NCI-H2029 treated with DMSO at 0.1 percent for 48 hours (cell line): Measurements from ENCODE around the gene RNF4.
"Not testable (repeated sequence)": the region's sequence is repeated elsewhere in the genome, so short reads cannot be mapped to it uniquely, and the experiment has no call there.

Source experiments
- DNase-seq: peaks from one replicate; lab custom pipeline; 2025; lab: John Stamatoyannopoulos, UW

The RNF4 gene, protein sequence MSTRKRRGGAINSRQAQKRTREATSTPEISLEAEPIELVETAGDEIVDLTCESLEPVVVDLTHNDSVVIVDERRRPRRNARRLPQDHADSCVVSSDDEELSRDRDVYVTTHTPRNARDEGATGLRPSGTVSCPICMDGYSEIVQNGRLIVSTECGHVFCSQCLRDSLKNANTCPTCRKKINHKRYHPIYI

DNA sequence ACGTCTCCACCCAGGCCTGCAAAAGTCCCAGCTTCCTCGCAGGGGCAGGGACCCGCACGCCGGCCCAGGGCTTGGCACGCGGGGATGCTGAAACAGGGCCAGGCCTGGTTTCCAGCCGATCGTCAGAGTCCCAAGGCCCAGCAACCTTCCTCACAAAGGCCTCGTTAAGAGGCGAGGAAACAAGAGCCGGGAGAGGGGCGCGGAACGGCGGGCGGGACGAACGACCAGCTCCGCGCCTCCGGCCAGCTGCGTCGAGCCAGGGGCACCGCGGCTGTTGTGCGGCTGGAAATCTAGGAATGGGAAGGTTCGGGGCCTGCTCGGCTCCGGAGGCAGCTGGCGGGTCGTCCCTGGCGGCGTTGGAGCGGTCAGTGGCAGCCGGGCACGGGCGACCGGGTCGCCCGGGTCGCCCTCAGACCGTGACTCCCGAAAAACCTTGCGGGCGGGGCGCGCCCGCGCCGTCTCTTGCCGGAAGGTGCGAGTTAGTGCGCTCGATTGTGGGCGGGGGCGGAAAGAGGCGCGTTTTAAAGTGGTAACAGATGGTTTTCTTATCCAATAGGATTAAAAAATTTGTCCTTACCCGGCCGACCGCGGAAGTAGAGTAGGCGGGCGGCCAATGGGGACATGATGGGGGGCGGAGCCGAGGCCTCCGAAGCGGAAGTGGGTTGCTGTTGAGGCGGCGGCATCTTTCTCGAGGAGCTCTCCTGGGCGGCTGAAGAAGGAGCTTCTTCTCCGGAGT is at the start of gene RNF4:
Gene RNF4 (plus strand): TSS at position 651 of the 736 bp plus-strand sequence. CDS start 21,388 bp downstream, outside the sequence.
- peak; percentile 80 for DNase-seq

DNA sequence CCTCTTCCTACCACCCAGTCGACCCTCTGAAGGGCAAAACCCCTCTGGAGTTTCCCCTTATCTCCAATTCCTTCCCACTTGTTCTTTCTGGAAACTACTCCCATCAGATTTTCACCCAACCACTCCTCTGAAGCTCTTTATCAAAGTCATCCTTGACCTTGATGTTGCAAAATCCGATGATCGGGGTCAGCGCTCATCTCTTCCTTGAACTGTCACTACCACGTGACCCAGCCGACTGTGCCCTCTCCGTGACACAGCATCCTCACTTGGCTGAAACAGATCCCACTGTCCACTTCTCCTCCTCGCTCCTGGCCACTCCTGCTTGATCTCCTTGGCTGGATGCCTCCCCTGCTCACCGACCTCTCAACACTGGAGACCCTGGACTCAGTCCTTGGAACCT is 49.1 kb upstream of the RNF4 start:
- DNase-seq = no peak

DNA sequence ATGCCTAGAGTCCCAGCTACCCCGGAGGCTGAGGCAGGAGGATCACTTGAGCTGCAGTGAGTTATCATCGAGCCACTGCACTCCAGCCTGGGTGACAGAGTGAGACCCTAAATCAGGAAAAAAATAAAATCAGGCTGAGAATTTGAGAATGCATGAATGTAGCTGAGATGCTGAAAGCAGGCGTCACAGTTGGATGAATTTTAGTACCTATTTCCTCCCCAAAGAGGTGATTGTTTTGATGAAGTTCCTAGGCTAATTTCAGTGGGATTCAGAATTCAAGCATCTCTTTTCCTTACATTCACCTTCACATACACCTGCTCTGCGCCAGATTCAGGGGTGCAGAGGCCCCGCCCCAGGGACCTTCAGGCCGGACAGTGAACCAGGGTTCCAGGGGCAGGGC is 47.0 kb upstream of the RNF4 start:
- DNase-seq = no peak

DNA sequence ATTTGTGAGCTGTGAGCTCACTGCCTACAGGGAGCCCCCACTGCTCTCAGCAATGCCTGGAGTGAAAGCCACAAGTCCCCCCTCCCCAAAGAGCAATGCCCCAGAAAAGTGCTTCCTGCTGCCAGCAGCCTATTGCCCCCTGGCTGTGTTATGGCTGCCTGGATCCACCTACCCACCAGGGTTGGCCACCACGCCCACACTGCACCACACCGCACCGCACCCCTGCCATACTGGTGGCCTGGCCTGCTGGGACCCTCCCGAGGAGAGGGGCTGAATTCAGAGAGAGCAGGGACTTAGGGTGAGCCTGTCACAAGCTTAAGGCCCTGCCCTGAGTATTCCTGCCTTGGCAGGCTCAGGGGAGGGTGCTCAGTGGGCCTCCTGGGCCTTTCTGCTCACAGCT is 45.8 kb upstream of the RNF4 start:
- no peak for DNase-seq

DNA sequence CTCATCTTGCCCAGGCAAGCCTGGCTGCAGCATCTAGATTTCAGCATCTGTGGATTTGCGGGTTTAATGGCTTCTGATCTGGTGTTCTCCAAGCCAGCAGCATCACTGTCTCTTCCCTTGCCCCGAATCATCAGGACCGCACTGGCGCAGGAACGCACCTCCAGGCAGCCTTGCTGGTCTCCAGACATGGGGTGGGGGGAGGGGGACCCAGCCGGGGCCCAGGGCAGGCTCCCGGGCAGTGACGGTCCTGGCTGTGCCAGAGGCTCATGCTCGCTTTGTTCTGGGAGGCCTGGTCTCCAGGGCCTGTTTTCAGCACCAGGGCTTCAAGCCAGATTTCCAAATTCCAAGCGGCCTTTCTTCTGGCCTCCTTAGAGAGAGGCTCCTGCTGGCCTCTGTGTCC is 45.2 kb upstream of the RNF4 start:
- DNase-seq = no peak

DNA sequence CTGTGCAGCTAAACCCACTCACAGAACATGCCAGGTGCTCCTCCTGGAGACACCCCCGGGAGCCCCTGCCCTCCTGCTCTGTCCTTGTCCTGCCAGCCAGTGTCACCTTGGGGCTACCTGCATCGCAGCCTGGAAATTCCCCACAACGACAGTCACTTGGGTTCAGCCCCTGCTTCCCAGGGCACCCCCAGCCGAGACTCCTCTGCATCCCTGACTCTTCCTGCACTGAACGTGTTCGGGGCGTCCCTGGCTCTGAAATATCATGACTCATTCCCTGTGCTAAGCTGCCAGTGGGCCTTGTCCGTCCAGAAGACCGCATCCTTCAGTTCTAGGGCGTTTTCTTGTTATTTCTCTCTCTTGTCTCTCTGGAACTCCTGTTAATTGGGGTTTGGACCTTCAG is 44.3 kb upstream of the RNF4 start:
- DNase-seq = no peak

DNA sequence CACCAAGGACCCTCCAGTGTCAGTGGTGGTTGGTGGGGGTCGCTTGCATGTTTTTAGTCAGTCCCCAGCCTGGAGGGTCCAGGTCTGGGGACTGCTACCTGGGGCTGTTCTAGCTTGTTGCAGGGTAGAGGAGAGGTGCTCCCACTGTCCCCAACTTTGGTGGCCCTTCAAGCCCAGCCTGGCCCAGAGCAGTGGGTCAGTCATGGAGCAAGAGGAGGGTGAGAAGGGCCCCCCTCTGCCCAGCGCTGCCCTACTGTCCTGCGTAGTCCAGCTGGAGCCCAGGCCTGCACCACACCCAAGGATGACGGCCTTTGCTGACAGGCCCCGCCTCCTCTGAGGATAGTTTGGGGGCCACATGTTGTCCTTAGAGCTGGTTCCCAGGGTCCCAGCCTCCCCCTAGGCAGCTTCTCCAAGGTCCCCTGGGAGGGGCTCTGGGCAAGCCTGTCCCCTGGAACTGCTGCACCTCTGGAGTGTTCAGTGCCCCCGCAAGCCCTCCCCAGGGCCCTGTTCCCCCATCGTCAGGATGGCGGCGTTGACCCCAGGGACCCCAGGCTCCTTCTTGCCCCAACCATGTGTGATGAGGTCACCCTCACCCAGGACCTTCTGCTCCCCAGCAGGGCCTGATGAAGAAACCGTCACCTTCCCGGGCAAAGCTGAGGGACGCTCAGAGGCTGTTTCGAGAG is 43.4 kb upstream of the RNF4 start:
- no peak for DNase-seq

DNA sequence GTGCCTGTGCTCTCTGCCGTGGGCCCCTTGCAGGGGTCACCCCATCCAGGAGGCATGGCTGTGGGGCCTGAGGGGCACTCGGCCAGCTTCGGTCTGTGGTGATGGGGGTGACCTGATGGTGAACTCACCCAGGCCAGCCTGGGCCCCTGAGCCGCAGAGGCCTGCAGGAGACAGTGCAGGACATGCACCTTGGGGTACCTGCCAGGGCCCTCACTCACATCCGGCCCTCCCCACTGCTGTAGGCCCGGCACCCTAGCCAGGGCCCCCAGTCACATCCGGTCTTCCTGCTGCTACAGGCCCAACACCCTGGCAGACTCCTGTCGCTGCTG is 42.9 kb upstream of the RNF4 start:
- no peak for DNase-seq

DNA sequence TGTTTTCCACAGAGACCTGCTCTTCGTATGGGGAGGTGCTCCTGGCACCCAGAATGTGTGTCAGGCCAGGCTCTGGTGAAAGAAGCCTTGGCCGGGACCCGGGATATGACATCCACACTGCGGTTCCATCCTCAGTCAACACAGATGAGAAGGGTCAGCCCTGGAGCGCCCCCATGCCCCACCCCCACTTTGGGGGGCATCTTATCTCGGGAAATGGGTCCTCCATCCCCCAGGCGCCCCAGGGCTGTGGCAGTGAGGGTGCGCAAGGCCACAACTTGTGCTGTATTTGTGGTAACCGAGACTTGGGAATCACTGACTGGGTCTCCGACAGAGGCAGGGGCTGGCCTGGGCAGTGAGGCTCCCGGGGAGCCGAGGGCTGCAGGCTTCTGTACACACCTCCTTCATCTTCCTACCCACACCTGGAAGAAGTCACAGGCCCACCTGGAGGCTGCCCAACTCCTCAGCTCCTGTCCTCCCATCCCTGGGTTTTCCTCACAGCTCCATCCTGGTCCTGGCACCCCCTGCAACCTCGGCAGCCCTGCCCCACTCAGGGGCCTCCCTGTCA is 42.1 kb upstream of the RNF4 start:
- no peak for DNase-seq

DNA sequence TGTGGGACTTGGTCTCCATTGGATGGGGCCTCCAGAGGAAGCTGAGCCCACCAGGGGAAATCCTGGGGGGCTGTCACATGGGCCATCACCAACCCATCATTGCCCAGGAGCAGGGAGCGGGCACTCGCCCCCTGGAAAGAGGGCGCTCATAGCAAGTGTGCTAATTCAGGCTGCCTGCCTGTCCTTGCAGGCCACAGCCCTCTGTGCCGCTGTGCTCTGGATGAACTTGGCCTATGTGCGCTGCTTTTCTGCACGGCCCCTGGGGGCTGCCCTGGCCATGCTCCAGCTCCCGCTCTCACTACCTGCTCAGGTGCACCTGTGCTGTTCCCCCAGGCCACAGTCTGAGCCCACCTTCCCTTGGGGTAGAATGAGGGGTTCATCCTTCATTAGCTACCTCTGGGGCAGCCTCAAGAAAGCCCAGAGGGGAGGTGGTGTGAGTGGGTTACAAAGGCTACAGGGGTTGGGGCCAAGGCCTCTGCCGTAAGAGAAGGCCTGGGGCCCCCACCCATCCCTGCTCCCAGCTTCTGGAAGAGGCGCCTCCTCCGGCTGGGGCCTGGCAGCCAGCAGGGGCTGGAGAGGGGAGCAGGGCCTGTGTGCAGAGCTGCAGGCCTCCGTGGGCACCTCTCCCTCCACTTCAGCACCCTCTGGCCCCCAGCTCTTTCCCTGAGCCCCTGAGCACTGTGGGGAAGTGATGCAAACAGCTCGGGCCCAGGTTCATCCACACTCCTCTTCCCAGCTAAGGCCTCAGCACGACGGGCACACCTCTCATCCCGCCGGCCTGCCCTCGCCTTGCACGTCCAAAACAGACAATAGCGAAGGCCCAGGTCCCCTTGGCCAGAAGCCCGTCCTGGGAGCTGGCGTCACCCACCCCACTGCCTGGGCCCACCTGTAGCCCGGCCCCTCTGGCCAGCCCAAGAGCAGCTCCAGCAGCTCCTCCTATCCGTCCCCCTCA is 41.2 kb upstream of the RNF4 start:
- DNase-seq = no peak

DNA sequence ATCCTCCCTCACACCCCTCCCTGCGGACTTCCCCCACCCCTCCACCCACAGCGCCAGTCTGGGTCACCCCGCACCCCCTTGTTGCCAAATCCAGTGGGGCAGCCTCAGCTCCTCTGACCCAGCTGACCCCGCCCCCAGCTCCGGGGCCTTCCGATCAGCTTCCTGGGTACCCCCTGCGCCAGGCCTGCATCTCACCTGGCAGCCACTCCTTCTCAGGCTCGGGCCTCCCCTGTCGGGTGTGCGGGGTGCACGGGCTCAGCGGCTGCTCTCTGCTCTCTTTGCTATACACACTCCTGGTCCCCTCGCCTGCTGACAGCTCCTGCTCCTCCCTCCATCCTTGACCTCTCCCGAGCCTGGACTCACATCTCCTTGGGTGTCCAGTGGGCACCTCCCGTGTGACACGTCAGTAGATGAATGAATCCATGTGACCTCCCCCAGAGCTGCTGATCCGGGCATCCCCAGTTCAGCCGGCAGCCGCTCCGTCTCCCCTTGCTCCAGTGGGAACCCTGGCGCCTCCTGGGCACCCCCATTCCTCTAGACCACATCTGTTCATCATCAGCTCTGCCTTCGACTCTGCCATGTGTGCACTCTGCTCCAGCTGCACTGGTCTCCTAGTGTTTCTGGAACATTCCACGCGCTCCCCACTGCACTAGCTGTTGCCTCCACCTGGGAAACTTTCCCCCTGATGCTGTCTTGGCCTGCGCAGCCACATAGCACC is 40.3 kb upstream of the RNF4 start:
- no peak for DNase-seq

DNA sequence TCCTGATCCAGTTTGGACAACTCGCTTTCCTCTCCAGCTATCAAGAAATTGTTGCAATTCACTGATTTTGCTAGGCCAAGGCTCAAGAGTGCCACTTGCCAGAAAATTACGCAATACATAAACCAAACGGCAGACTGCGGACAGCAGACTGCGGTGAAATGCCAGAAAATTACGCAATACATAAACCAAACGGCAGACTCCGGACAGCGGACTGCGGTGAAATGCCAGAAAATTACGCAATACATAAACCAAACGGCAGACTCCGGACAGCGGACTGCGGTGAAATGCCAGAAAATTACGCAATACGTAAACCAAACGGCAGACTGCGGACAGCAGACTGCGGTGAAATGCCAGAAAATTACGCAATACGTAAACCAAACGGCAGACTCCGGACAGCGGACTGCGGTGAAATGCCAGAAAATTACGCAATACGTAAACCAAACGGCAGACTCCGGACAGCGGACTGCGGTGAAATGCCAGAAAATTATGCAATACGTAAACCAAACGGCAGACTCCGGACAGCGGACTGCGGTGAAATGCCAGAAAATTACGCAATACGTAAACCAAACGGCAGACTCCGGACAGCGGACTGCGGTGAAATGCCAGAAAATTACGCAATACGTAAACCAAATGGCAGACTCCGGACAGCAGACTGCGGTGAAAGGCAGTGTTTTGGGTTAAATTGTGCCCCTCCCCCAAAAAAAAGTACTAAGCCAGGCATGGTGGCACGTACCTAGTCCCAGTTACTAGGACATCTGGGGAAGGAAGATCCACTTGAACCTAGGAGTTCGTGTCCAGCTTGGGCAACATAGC is 38.8 kb upstream of the RNF4 start:
- DNase-seq = not testable (repeated sequence)

DNA sequence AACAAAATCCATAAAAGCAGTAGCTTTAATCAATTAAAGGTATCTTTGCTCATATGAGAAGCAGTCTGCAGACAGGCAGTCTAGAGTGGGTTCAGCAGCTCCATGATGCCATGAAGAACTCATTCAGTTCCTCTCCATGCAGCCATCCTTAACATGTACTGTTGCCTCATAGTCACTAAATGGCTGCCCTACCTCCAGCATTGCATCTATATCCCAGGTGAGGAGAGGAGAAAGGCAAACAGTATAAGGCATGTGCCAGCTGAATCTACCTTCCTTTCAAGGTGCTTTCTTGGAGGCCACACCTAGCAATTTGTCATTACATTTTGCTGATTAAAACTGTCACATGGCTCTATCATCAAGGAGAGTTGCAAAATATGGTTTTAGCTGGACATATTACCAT is 36.9 kb upstream of the RNF4 start:
- DNase-seq = no peak

DNA sequence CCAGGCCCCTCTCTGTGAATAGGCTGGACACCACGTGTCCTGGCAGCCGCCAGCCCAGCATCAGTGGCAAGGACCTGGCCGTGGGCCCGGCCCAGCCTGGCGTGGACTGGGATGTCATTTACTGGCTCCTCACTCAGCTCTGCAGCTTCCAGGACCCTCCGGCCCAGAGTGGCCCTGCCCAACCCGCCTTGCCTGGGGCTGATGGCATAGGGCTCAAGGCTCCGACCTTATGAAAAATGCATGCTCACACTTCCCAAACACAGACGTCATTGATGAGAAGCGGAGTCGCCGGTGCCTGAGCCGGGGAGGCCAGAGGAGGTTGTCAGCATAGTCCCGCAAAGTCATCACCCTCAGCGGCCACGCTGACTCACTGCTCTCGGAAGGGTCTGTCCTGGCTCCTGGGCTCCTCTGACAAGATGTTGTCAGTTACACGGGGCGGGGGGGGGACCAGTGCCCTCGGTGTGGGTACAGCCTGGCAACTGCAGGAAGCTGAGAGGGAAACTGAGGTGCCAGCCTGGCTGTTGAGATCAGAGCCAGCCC is 35.8 kb upstream of the RNF4 start:
- no peak for DNase-seq

DNA sequence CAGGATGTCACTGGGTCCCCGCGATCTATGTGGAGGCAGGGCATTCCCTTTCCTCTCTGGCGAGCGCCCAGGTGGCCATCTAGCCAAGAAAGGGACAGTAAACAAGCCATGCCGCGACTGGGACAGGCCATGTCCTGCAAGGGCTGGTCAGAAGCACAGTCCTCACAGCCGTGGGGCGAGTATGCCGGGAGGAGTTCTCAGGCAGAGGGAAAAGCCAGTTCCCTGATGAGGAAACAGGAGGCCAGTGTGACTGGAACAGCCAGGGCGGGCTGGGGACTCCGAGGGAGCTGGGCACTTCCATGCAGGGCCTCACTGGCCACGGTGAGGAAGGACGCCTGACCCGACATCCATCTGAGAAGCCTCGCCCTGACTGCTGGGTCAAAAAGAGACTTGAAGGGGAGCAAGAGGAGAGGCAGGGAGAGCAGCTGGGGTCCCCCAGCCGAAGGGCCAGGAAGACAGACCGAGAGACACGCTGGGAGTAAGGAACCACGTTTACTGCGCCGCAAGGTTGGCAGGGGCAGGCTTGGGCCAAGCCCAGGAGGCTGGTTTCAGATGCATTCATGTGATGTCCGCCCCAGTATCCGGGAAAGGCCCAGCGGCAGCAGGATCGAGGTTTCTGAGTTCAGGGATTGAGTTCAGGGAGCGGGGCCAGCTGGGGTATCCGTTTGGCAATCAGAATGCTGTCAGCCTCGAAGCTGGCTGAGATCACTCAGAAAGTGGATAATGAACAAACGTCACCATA is 35.1 kb upstream of the RNF4 start:
- no peak for DNase-seq

DNA sequence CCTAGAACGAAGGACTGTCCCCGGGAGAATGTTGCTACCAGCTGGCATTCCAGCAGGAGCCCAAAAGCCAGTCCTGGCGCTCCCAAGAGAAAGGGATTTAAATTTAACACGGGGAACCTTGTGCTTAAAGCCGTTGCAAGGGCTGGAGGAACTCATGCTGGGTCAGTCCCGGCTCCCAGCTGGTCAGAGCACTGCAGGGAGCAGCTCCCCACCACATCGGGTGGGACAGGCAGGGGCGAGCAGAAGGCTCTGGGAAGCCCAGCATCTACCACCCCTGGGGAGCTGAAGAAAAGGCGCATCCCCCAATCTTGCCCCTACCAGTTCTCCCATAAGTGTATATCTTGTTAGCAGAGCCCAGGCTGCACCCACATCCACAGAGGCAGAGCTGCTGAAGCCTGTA is 34.5 kb upstream of the RNF4 start:
- DNase-seq = no peak

DNA sequence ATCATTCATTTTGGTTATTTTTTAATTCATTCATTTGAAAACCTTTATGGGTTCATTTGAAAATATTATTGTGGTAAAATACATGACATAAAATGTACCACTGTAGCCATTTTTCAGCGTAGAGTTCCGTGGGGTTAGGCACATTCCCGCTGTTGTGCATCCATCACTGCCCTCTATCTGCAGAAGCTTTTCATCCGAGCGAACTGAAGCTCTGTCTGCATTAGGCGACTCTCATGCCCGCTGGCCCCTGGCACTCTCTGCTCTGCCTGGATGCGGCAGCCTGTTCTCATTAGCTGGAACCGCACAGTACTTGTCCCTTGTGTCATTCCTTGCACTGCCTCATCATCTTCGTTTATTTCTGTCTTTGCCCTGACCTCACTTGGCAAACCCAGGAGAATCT is 32.6 kb upstream of the RNF4 start:
- no peak for DNase-seq

DNA sequence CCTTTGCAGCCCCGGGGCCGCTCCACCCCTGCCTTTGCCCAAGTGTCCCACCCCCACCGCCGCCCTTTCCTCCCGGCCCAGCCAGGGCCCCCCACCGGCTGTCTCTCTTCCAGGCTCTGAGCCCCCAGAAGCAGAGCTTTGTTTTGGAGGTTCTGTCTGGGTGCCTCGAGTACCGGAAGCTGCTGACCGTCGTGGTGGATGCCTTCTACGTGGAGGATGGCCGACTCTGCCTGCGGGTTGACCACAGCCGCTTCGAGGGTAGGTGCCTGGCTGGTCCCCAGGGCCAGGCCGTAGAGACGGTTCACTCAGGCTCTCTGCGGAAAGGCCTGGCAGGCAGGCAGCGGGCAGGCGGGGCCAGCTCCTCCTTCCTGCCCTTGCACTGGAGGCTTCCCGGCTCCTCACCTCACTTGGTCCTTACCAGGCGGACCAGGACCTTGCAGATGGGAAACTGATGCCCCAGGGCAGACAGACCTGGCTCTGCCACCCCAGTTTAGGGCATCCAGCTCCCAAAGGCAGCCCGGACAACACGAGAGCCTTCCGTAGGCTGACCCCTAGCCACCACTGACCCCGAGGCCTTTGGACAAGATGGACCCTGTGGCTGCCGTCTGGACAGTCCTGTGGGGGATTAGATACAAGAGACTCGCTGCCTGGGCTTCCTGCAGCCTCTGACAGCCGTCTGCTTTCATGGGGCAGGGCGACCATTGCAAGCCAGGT is 32.0 kb upstream of the RNF4 start:
- no peak for DNase-seq
